K562 (cell line): Measurements from ENCODE around the gene SCN7A. TPM values are rescaled to one million over a fixed set of nuclear protein-coding genes. Genes with fewer than 3 reads are reported as not detected.
A peak's percentile ranks its signal among the peaks of the same experiment; 100 is the strongest.

Experiments
- ATAC-seq: fragments of 200-7000 bp; cut with Tn5 transposase; 3 replicates; pipeline ENCODE4 v1.9.1; 2020; ENCODE audit warnings: moderate library complexity
- BruUV-seq: library from RNA; stranded (reverse); fragments of 400-500 nt; replicated peaks from 2 replicates; lab custom pipeline; 2021; lab: Mats Ljungman, UMichigan
- CTCF ChIA-PET: fragments of 300-600 bp; formaldehyde crosslinking; extraction: SDS; loops from one replicate; lab custom pipeline; 2021; ENCODE audit warnings: low intra/inter-chr PET ratio; lab: Yijun Ruan, JAX
- POLR2A ChIA-PET: fragments of 300-600, 350-650 bp; sonication (Branson Sonifier 250); formaldehyde crosslinking; extraction: SDS; loops from one replicate; lab custom pipeline; 2021; ENCODE audit warnings: antibody characterized with exemption, inconsistent platforms; lab: Yijun Ruan, JAX
- DNase-seq, 4 experiments: peaks; one replicate each; pipeline versions ENCODE4 v3.0.0 to v3.0.0-alpha.2; 2011 to 2018; ENCODE audit warnings: low spot score in 3 of 4, mixed read lengths in 3 of 4; ENCODE audit errors: extremely low read depth in 1 of 4
- FAIRE-seq: peaks from 2 replicates; lab custom pipeline; 2011; peaks lifted over from hg19 to GRCh38; lab: Jason Lieb, UNC
- H2AFZ ChIP-seq: 2 replicates; pipeline ENCODE4 v1.6.0; 2011; ENCODE audit warnings: low read depth, low read length, control low read depth, inconsistent platforms
- H3K27ac ChIP-seq: fragments of 200-600 bp; 3 replicates; pipeline ENCODE4 v1.8.0; 2011; ENCODE audit warnings: low read depth, mild to moderate bottlenecking, control low read depth, inconsistent platforms, low read length, moderate library complexity, mixed read lengths; ENCODE audit errors: extremely low read depth
- H3K27me3 ChIP-seq, 2 experiments: fragments of 300-600 bp in 1 of 2; 2 replicates in 1 of 2; 3 replicates in 1 of 2; pipeline versions ENCODE4 v1.6.0 to v1.8.0; 2011; ENCODE audit warnings: inconsistent platforms in 2 of 2, low read length in 2 of 2, mild to moderate bottlenecking in 1 of 2, mixed read lengths in 1 of 2, moderate library complexity in 1 of 2; ENCODE audit not compliant: control insufficient read depth in 2 of 2, insufficient read depth in 2 of 2
- H3K36me3 ChIP-seq: fragments of 300-600 bp; 3 replicates; pipeline ENCODE4 v1.8.0; 2011; ENCODE audit warnings: mild to moderate bottlenecking, low read length, inconsistent platforms; ENCODE audit not compliant: control insufficient read depth, insufficient read depth
- H3K4me1 ChIP-seq, 2 experiments: fragments of 200-600 bp in 1 of 2; replicated peaks in 1 of 2; 2 replicates in 1 of 2; 3 replicates in 1 of 2; pipeline versions ENCODE4 v1.5.1 to v1.8.0; 2011; ENCODE audit warnings: inconsistent platforms in 2 of 2, low read length in 2 of 2, mild to moderate bottlenecking in 1 of 2, mixed read lengths in 1 of 2, moderate library complexity in 1 of 2; ENCODE audit not compliant: control insufficient read depth in 2 of 2, insufficient read depth in 2 of 2
- H3K4me2 ChIP-seq: 2 replicates; pipeline ENCODE4 v1.6.1; 2011; ENCODE audit warnings: low read length, control low read depth, inconsistent platforms, mixed read lengths; ENCODE audit not compliant: insufficient read depth
- H3K4me3 ChIP-seq: fragments of 200-600 bp; sonication (generic), shearing (Covaris generic); 2 replicates; pipeline ENCODE4 v1.5.1; 2016; ENCODE audit warnings: control low read depth, inconsistent platforms
- H3K79me2 ChIP-seq: fragments of 200-600 bp; 3 replicates; pipeline ENCODE4 v1.8.0; 2011; ENCODE audit warnings: low read length, inconsistent platforms; ENCODE audit not compliant: control insufficient read depth, insufficient read depth
- H3K9ac ChIP-seq, 2 experiments: 2 replicates each; pipeline versions ENCODE4 v1.6.0 to v1.6.1; 2011; ENCODE audit warnings: low read depth in 2 of 2, low read length in 2 of 2, control low read depth in 1 of 2, inconsistent platforms in 1 of 2, mild to moderate bottlenecking in 1 of 2, mixed read lengths in 1 of 2; ENCODE audit not compliant: insufficient read depth in 1 of 2
- H3K9me1 ChIP-seq: one replicate; pipeline ENCODE4 v1.6.0; 2011; ENCODE audit warnings: inconsistent platforms, mild to moderate bottlenecking, low read length, moderate library complexity; ENCODE audit not compliant: control insufficient read depth, insufficient read depth
- H3K9me3 ChIP-seq: replicated peaks from 2 replicates; pipeline ENCODE4 v1.5.1; 2011; ENCODE audit warnings: low read depth, low read length, inconsistent platforms; ENCODE audit not compliant: control insufficient read depth, insufficient read depth
- H4K20me1 ChIP-seq: replicated peaks from 2 replicates; pipeline ENCODE4 v1.6.1; 2011; ENCODE audit warnings: low read length, inconsistent platforms, mixed read lengths; ENCODE audit not compliant: control insufficient read depth, insufficient read depth
- ARID1B ChIP-seq: fragments of 450-650 bp; IDR thresholded peaks from 2 replicates; pipeline ENCODE4 v1.6.1; 2016; ENCODE audit warnings: antibody characterized with exemption, mild to moderate bottlenecking, inconsistent platforms
- ARNT ChIP-seq, 2 experiments: fragments of 450-650 bp; IDR thresholded peaks; 2 replicates each; pipeline ENCODE4 v1.6.1; 2016; ENCODE audit warnings: mild to moderate bottlenecking in 1 of 2
- CBFA2T2 ChIP-seq: fragments of 450-650 bp; conservative IDR thresholded peaks from 2 replicates; pipeline ENCODE4 v1.6.1; 2017; ENCODE audit warnings: mild to moderate bottlenecking
- CBFA2T3 ChIP-seq: fragments of 450-650 bp; IDR thresholded peaks from 2 replicates; pipeline ENCODE4 v1.6.1; 2017
- DPF2 ChIP-seq: fragments of 450-650 bp; IDR thresholded peaks from 2 replicates; pipeline ENCODE4 v1.6.1; 2016
- EP300 ChIP-seq: IDR thresholded peaks from 2 replicates; pipeline ENCODE4 v1.6.1; 2012; ENCODE audit warnings: low read length, improper control_type of control experiment
- HNRNPUL1 ChIP-seq: fragments of 200-400 bp; formaldehyde crosslinking; IDR thresholded peaks from 2 replicates; pipeline ENCODE4 v1.6.1; 2017; ENCODE audit warnings: low read length
- MAZ ChIP-seq, 2 experiments: fragments of 450-650 bp in 1 of 2; sonication (generic) in 1 of 2; formaldehyde crosslinking; IDR thresholded peaks in 1 of 2; conservative IDR thresholded peaks in 1 of 2; 2 replicates each; pipeline versions ENCODE4 v1.4.0 to v1.5.0; 2020; ENCODE audit warnings: mild to moderate bottlenecking in 1 of 2, missing genetic modification reagents in 1 of 2
- MECOM ChIP-seq: fragments of 250-450 bp; sonication (Bioruptor Pico); IDR thresholded peaks from 2 replicates; pipeline ENCODE4 v1.8.0; 2022; ENCODE audit warnings: inconsistent platforms
- MEIS2 ChIP-seq: fragments of 450-650 bp; IDR thresholded peaks from 2 replicates; pipeline ENCODE4 v1.6.1; 2014; ENCODE audit warnings: mild to moderate bottlenecking; ENCODE audit not compliant: partially characterized antibody
- RBBP5 ChIP-seq: fragments of 200-600 bp; sonication (generic); IDR thresholded peaks from 2 replicates; pipeline ENCODE4 v1.6.1; 2012; ENCODE audit warnings: borderline replicate concordance, mild to moderate bottlenecking, low read length, control low read depth, inconsistent platforms; ENCODE audit not compliant: insufficient read depth, poor library complexity, severe bottlenecking
- TAL1 ChIP-seq: fragments of 450-650 bp; IDR thresholded peaks from 2 replicates; pipeline ENCODE4 v1.6.1; 2016; ENCODE audit warnings: mild to moderate bottlenecking
- TCF3 ChIP-seq: sonication (generic); formaldehyde crosslinking; IDR thresholded peaks from 2 replicates; pipeline ENCODE4 v1.4.0; 2020; ENCODE audit warnings: mild to moderate bottlenecking, missing genetic modification reagents
- TEAD4 ChIP-seq, 2 experiments: sonication (generic) in 1 of 2; formaldehyde crosslinking in 1 of 2; IDR thresholded peaks; 2 replicates each; pipeline versions ENCODE4 v1.6.1 to v1.8.0; 2012 to 2022; ENCODE audit warnings: borderline replicate concordance in 1 of 2, inconsistent platforms in 1 of 2, low read length in 1 of 2, mild to moderate bottlenecking in 1 of 2, missing genetic modification reagents in 1 of 2
- WGBS: fragments of 100-300 bp; shearing (Covaris generic); methylation state at CpG from one replicate; pipeline ENCODE4 v1.1.6; 2016; ENCODE audit warnings: low coverage, mixed read lengths; ENCODE audit not compliant: insufficient coverage; ENCODE audit errors: missing lambda C conversion rate; 5-methylcytosine and 5-hydroxymethylcytosine counted together
- in situ Hi-C: fragments of 300-500 bp; cut with MboI; formaldehyde crosslinking; loops from 4 replicates; pipeline ENCODE4 v1.15.0; 2018; ENCODE audit warnings: inconsistent platforms, mixed read lengths
- intact Hi-C: fragments of 100-400 bp; cut with micrococcal nuclease; formaldehyde crosslinking; loops from 2 replicates; pipeline ENCODE4 v1.14.2; 2022
- polyA plus RNA-seq, 8 experiments: library from polyadenylated mRNA; depleted of rRNA in 4 of 8; stranded (reverse) in 5 of 8; unstranded in 3 of 8; fragments of >200 nt; fragmentation: Nextera tagmentation in 2 of 8; fragmentation: Illumina TruSeq in 1 of 8; extraction: Ambion mirVana in 2 of 8; extraction: Trizol in 1 of 8; gene quantifications; 2 replicates each; pipeline versions ENCODE4 v1.2.1 to v1.2.3, GENCODE V29; 2011 to 2014; ENCODE audit warnings: inconsistent platforms in 1 of 8, missing spikeins in 1 of 8
- total RNA-seq, 7 experiments: library from RNA; depleted of rRNA in 6 of 7; stranded (reverse); fragments of >200 nt in 6 of 7; fragmentation: Illumina TruSeq in 2 of 7; extraction: Trizol in 2 of 7; gene quantifications; 2 replicates each; pipeline versions ENCODE4 v1.2.1 to v1.2.3, GENCODE V29; 2011 to 2021; ENCODE audit warnings: low replicate concordance in 1 of 7
- TF ChIP-seq, protein P1 (sequence below): sonication (generic); formaldehyde crosslinking; IDR thresholded peaks from 2 replicates; pipeline ENCODE4 v1.4.0; 2020; ENCODE audit warnings: mild to moderate bottlenecking, missing genetic modification reagents
- TF ChIP-seq, protein P2 (sequence below): sonication (generic); IDR thresholded peaks from 2 replicates; pipeline ENCODE4 v1.6.1; 2016
- TF ChIP-seq, protein P3 (sequence below): fragments of 450-650 bp; IDR thresholded peaks from 2 replicates; pipeline ENCODE4 v1.6.1; 2016

Gene SCN7A
- total and polyA plus RNA-seq, 9 of the 15 experiments (the other 6 are each of a cell fraction or from before 2014, with no cell fraction given): under 0.01 to 0.05 (median 0.03) TPM; not detected in 3

DNA sequence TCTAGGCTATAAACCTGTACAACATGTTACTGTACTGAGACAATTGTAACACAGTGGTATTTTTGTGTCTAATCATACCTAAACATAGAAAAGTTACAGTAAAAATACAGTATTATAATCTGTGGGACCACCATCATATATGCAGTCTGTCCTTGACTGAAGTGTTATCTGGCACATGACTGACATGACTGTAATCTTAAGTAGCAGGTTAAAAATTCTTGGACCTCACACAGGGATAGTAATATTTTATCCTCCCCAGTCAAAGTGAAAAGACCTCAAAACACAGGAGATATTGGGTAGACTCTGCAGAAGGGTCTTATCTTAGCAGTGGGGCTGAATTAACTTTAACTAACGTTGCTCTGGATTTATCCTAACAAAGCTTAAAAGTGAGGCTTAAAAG is 113.4 kb downstream of the SCN7A start:
- H3K4me2 ChIP-seq: no peak overlapping the region
- peak in 1 of 4 experiments; percentile 46 for DNase-seq
- H3K36me3 ChIP-seq: no peaks in the 10 kb centered on the region
- POLR2A ChIA-PET: interaction anchor here (1.3 kb wide), 1 partner anchor 8 kb away, joined by 3 read pairs; no protein-coding TSS in a partner anchor
- H4K20me1 ChIP-seq: no peaks in the 10 kb centered on the region
- H3K27me3 ChIP-seq: no peaks in the 10 kb centered on the region
- no peak overlapping the region for H3K4me3 ChIP-seq
- no peak for FAIRE-seq
- H3K79me2 ChIP-seq: no peaks in the 10 kb centered on the region
- H3K9me3 ChIP-seq: no peaks in the 10 kb centered on the region
- no peaks in the 10 kb centered on the region for H3K9me1 ChIP-seq
- peak; percentile 72 for TF ChIP-seq CBFA2T3
- no peak for TF ChIP-seq ARNT (IDR thresholded peaks at IDR 0.05)
- TF ChIP-seq ARID1B: peak; percentile 32; the same call in 1 of the 2 replicates
- peak; percentile 12; the same call in 1 of the 2 replicates for TF ChIP-seq EP300
- TF ChIP-seq MAZ (CRISPR knock-in tag; conservative IDR thresholded peaks at IDR 0.05 in 1 of 2, IDR thresholded peaks at IDR 0.05 in 1 of 2): 0 out of 4 replicates have a peak, but pooled peaks of 1 of the 2 experiments have one; percentile 17
- TF ChIP-seq, protein P1, sequence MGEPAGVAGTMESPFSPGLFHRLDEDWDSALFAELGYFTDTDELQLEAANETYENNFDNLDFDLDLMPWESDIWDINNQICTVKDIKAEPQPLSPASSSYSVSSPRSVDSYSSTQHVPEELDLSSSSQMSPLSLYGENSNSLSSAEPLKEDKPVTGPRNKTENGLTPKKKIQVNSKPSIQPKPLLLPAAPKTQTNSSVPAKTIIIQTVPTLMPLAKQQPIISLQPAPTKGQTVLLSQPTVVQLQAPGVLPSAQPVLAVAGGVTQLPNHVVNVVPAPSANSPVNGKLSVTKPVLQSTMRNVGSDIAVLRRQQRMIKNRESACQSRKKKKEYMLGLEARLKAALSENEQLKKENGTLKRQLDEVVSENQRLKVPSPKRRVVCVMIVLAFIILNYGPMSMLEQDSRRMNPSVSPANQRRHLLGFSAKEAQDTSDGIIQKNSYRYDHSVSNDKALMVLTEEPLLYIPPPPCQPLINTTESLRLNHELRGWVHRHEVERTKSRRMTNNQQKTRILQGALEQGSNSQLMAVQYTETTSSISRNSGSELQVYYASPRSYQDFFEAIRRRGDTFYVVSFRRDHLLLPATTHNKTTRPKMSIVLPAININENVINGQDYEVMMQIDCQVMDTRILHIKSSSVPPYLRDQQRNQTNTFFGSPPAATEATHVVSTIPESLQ (CRISPR knock-in tag): 0 out of 2 replicates have a peak, but pooled peaks have one; percentile 61
- peak; percentile 62; the same call in 1 of the 2 replicates for TF ChIP-seq DPF2
- no peak for TF ChIP-seq HNRNPUL1
- TF ChIP-seq, protein P2, sequence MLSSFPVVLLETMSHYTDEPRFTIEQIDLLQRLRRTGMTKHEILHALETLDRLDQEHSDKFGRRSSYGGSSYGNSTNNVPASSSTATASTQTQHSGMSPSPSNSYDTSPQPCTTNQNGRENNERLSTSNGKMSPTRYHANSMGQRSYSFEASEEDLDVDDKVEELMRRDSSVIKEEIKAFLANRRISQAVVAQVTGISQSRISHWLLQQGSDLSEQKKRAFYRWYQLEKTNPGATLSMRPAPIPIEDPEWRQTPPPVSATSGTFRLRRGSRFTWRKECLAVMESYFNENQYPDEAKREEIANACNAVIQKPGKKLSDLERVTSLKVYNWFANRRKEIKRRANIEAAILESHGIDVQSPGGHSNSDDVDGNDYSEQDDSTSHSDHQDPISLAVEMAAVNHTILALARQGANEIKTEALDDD: peak; percentile 23; the same call in 1 of the 2 replicates
- TF ChIP-seq MEIS2: peak; percentile 52
- TF ChIP-seq CBFA2T2: peak; percentile 49
- TF ChIP-seq MECOM (CRISPR knock-in tag): no peak
- peak; percentile 26; the same call in 1 of the 2 replicates for TF ChIP-seq TAL1
- no peak for TF ChIP-seq RBBP5
- peak; percentile 17; the same call in 1 of the 2 replicates for TF ChIP-seq TEAD4 (IDR thresholded peaks at IDR 0.05; ENCODE audit: low read length)
- no peak for TF ChIP-seq TEAD4 (CRISPR knock-in tag; IDR thresholded peaks at IDR 0.05; ENCODE audit: borderline replicate concordance)
- TF ChIP-seq, protein P3, sequence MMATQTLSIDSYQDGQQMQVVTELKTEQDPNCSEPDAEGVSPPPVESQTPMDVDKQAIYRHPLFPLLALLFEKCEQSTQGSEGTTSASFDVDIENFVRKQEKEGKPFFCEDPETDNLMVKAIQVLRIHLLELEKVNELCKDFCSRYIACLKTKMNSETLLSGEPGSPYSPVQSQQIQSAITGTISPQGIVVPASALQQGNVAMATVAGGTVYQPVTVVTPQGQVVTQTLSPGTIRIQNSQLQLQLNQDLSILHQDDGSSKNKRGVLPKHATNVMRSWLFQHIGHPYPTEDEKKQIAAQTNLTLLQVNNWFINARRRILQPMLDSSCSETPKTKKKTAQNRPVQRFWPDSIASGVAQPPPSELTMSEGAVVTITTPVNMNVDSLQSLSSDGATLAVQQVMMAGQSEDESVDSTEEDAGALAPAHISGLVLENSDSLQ: peak; percentile 74
- TF ChIP-seq TCF3 (CRISPR knock-in tag): peak; percentile 31; the same call in 1 of the 2 replicates
- peaks cover 2 to 25% of the 10 kb centered on the region in 2 experiments; a peak in 4 of 5 replicates for H3K4me1 ChIP-seq
- no peak for ATAC-seq
- H3K27ac ChIP-seq: no peak overlapping the region
- BruUV-seq: no TSS peak
- no peak overlapping the region; a peak in 1 of 4 replicates for H3K9ac ChIP-seq
- 0% methylated on average over 1 of the region's 1 CpG for WGBS
- intact Hi-C loops (no loop called here), in situ Hi-C loops (no loop called here)
- H2AFZ ChIP-seq: peak overlapping the region; percentile 60
- CTCF ChIA-PET: no interaction called here
